Subcutaneous abdominal adipose tissue (tissue), 5 donors: Measurements from ENCODE around the gene FGF12.

ENCODE experiments used
- H3K27ac ChIP-seq: one replicate; pipeline ENCODE4 v1.7.0; 2013; ENCODE audit warnings: low read depth, mild to moderate bottlenecking, inconsistent platforms, low read length, moderate library complexity
- H3K27me3 ChIP-seq, 5 donors: one replicate each; pipeline ENCODE4 v1.7.0; 2013; ENCODE audit warnings: low read length in 5 of 5, inconsistent platforms in 1 of 5; ENCODE audit not compliant: control insufficient read depth in 5 of 5, insufficient read depth in 4 of 5
- H3K36me3 ChIP-seq, 5 donors: one replicate each; pipeline ENCODE4 v1.7.0; 2013; ENCODE audit warnings: low read length in 5 of 5; ENCODE audit not compliant: control insufficient read depth in 5 of 5, insufficient read depth in 5 of 5
- H3K4me1 ChIP-seq, 5 donors: one replicate each; pipeline ENCODE4 v1.7.0; 2013; ENCODE audit warnings: low read length in 5 of 5, mild to moderate bottlenecking in 3 of 5, moderate library complexity in 1 of 5; ENCODE audit not compliant: control insufficient read depth in 5 of 5, insufficient read depth in 5 of 5
- H3K4me3 ChIP-seq, 5 donors: one replicate each; pipeline ENCODE4 v1.7.0; 2013; ENCODE audit warnings: low read length in 5 of 5, low read depth in 1 of 5
- H3K9ac ChIP-seq, 5 donors: one replicate each; pipeline ENCODE4 v1.7.0; 2013; ENCODE audit warnings: low read length in 5 of 5, mild to moderate bottlenecking in 4 of 5, moderate library complexity in 3 of 5
- H3K9me3 ChIP-seq, 5 donors: one replicate each; pipeline ENCODE4 v1.7.0; 2013; ENCODE audit warnings: low read length in 5 of 5; ENCODE audit not compliant: control insufficient read depth in 5 of 5
- donor health status: healthy.
- donor health status: healthy.
- donor health status: healthy.
- donor health status: healthy.
- donor health status: healthy.

The FGF12 gene

DNA sequence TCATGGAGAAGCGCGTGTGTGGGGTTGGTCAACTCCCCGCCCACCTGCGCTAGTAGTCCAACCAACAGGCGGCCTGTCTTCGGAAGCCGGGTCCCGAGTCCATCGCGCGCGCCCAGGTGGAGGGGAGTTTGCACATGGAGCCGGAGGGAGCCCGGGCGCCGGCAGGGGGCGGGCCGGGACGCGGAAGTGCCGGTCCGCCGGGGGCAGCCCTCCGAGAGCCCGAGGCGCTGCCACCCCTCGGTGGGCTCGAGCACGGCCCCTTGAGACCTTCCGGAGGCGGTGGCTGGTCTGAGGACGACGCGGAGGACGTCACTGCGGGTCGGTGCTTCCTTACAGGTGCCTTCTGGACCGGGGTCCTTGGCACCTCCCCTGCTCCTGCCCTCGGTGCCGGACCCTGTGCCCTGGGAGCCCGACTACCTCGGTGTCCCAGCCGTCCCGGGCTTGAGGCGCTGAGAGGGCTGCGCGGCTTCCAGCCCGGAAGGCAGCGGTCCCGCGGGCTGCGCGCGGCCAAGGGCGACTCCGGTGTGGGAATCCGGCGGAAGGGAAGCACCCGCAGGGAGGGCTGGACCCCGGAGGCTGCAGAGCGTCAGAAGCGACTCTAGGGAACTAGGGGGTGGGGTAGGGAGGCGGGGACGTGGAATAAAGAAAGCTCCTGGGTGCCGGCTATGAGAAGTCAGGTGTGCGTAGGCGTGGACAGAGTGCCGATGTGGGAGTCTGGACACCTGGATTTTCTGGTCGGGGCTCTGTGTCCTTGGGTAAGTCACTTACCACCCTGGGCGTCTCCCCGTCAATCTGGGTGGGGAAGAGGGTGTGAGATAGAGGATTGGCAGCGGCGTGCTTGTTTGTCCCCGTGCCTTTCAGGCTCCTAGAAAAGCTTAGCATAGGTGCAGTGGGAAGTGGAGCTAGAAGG is 212.3 kb downstream of the FGF12 start:
- Histone ChIP-seq H3K9me3 (peaks cover 0 to 10% (median 6%) of the 10 kb centered on the region in 5 donors), H3K27me3 (peaks cover 0 to 20% (median 13%) of the 10 kb centered on the region in 5 donors), H3K4me1 (peaks cover 0 to 35% (median 18%) of the 10 kb centered on the region in 5 donors), H3K9ac (peak overlapping the region in 1 of 5 donors; percentile 39), H3K36me3 (no peaks in the 10 kb centered on the region), H3K27ac (peak overlapping the region; percentile 47), H3K4me3 (peak overlapping the region; percentile 67 to 77 (median 74))

DNA sequence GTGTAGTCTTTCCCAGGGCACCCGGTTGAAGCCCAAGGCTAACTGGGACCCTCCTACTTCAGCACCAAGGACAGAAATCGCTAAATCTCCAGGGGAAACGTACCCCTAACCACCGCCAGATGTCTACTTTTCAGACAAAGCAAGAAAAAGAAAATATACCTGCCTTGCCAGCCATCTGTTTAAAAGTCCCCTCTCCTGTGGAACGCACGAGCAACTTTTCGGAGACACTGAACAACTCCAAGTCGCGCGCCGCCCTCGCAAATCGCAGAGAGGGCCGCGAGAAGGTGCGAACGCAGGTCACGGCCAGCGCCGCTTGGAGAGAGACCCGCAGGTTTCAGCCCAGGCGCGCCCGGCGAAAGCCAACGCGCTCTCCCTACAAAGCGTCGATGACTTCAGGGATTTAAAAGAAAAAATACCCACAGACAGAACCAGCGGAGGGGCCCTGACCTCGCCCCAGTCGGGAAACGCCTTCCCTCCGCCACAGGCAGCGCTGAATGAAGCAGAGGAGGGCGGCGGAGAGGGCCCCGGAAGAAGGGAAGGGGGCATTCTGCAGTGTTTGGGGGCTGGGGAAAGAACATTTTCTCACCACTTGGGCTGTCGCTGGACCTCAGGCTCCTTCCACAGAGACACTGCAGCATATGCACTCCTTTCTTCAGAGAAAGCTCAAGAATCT is 213.1 kb downstream of the FGF12 start:
- Histone ChIP-seq H3K27ac (no peak overlapping the region), H3K9me3 (peaks cover 0 to 10% (median 6%) of the 10 kb centered on the region in 5 donors), H3K4me1 (peaks cover 0 to 35% (median 18%) of the 10 kb centered on the region in 5 donors), H3K27me3 (peaks cover 0 to 20% (median 13%) of the 10 kb centered on the region in 5 donors), H3K4me3 (peak overlapping the region; percentile 67 to 77 (median 74)), H3K9ac (no peak overlapping the region), H3K36me3 (no peaks in the 10 kb centered on the region)

DNA sequence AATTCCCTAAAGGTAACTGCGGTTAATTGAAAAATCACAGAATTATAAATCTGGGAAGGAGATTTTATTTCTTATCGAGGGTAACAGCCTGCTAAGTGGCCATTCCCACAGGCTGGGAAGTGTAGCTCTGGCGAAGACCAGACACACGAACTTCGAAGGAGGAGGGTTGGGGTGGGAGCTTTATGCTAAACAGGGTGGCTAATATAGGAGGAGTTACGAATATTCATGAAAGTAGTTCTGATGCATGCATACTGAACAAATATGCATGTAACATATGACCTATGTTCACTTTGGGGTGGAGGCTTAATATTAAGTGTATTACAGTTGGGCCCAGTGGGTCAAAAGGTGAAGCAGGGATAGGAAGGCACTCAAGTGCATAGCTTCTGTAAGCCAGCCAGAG is 221.6 kb downstream of the FGF12 start:
- Histone ChIP-seq H3K9ac (no peak overlapping the region), H3K4me1 (no peaks in the 10 kb centered on the region), H3K36me3 (no peaks in the 10 kb centered on the region), H3K4me3 (no peak overlapping the region), H3K27ac (no peak overlapping the region), H3K27me3 (no peaks in the 10 kb centered on the region), H3K9me3 (peaks cover 0 to 6% (median 5%) of the 10 kb centered on the region in 5 donors)

DNA sequence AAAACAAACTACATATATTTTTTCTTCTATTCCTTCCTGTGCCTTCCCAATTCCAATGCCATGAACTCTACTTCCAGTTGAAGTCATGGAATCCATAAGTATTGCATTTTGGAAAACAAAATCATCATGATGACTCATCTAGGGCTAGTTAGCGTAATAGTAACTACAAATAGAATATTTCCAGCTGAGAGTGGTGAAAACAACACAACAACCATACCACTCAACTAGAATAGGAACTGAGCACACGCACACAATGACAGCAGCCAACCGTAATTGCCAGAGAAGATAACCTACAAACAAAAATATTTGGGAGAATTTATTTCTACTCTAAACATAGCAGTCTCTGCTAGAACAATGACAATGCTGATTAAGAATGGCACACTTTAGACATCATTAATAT is 225.9 kb downstream of the FGF12 start:
- no peaks in the 10 kb centered on the region for H3K9me3 ChIP-seq
- no peaks in the 10 kb centered on the region for H3K36me3 ChIP-seq
- H3K4me1 ChIP-seq: no peaks in the 10 kb centered on the region
- no peak overlapping the region for H3K9ac ChIP-seq
- no peak overlapping the region for H3K27ac ChIP-seq
- no peak overlapping the region for H3K4me3 ChIP-seq
- no peaks in the 10 kb centered on the region for H3K27me3 ChIP-seq

DNA sequence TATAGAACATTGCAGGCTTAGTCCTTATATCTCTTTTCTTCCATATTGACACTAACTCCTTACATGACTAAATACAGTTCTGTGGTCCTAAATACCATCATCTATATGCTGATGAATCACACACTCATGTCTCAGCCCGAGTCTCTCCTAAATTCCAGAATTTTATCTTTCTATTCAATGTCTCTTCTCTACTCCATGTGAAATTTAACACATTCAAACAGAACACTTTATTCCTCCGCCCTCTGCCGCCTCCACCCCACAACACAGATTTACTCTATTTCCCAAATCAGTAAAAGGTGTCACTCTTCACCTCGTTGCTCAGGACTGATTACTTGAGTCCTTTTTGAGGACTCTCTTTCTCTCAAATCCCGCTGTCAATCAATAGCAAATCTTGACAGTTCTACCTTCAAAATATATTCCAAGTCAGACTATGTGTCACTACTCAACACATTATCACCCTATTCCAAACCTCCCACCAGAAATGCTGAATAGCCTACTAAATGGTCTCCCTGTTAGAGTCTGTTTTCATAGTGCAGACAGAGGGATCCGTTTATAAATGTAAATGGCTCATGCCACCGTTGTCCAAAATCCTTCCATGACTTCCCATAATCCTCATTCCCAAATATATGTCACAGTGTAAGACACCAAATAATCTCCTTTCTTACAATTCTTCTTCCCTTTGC is 230.3 kb downstream of the FGF12 start:
- Histone ChIP-seq H3K27ac (no peak overlapping the region), H3K4me3 (no peak overlapping the region), H3K27me3 (no peaks in the 10 kb centered on the region)

DNA sequence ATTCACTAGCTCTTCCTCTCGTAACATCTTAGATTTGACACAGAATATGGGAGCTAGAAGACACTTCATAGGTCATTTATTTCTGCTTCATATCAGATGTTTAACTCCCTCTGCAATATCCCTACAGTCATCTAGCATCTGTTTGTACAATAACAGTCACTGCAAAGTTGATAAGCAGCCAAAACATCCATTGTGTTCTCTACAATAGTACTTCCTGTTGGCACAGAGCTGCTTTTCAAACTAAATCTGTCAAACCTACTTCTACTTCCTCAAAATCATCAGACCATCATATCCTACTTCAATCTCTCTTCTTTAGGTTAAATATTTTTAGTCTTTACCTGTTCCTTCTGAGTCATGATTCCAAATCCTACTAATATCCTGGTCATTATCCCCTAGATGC is 233.2 kb downstream of the FGF12 start:
- H3K27me3 ChIP-seq: no peaks in the 10 kb centered on the region
- H3K4me3 ChIP-seq: no peak overlapping the region
- no peak overlapping the region for H3K27ac ChIP-seq

More for the DNA sequence above, 230.3 kb downstream of the FGF12 start:
- H3K9ac ChIP-seq: no peak overlapping the region
- H3K9me3 ChIP-seq: no peaks in the 10 kb centered on the region
- H3K4me1 ChIP-seq: peaks cover 0 to 7% (median 0%) of the 10 kb centered on the region in 5 donors
- H3K36me3 ChIP-seq: no peaks in the 10 kb centered on the region

DNA sequence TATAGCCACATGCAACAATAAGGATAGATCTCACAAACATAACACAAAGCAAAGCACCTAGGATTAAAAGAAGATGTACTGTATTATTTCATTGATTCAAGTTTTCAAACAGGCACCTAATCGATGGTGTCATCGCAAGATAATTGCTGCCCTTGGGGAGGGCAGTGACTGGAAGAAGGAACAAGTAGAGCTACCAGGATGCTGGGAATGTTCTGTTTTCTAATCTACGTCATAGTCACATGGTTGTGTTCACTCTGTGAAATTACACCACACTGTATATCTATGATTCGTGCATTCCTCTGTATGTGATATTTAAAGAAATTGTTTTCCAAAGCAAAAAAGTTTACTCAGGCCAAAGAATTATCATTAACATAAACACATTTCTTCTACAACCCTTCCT is 236.6 kb downstream of the FGF12 start:
- Histone ChIP-seq H3K9me3 (no peaks in the 10 kb centered on the region), H3K36me3 (no peaks in the 10 kb centered on the region), H3K4me3 (no peak overlapping the region), H3K27ac (no peak overlapping the region), H3K27me3 (no peaks in the 10 kb centered on the region), H3K9ac (no peak overlapping the region), H3K4me1 (peaks cover 0 to 14% (median 0%) of the 10 kb centered on the region in 5 donors)

More for the DNA sequence above, 233.2 kb downstream of the FGF12 start:
- no peak overlapping the region for H3K9ac ChIP-seq
- no peaks in the 10 kb centered on the region for H3K9me3 ChIP-seq
- peaks cover 0 to 7% (median 0%) of the 10 kb centered on the region in 5 donors for H3K4me1 ChIP-seq
- H3K36me3 ChIP-seq: no peaks in the 10 kb centered on the region

DNA sequence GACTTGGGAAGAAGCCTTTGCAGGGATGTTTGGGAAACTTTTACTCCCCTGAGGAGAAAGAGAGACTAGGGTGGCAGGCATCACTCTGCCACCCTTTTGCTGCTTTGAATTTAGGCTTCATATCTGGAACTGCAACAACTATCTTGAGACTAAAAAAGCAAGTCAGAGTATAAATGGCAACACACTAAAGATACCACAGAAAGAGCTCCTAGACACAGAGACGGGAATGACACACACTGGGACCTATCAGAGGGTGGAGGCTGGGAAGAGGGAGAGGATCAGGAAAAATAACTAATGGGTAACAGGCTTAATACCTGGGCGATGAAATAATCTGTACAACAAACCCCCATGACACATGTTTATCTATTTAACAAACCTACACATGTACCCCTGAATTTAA is 237.8 kb downstream of the FGF12 start:
- Histone ChIP-seq H3K4me1 (peaks cover 0 to 14% (median 0%) of the 10 kb centered on the region in 5 donors), H3K9ac (no peak overlapping the region), H3K4me3 (no peak overlapping the region), H3K9me3 (no peaks in the 10 kb centered on the region), H3K36me3 (no peaks in the 10 kb centered on the region), H3K27ac (no peak overlapping the region), H3K27me3 (no peaks in the 10 kb centered on the region)

DNA sequence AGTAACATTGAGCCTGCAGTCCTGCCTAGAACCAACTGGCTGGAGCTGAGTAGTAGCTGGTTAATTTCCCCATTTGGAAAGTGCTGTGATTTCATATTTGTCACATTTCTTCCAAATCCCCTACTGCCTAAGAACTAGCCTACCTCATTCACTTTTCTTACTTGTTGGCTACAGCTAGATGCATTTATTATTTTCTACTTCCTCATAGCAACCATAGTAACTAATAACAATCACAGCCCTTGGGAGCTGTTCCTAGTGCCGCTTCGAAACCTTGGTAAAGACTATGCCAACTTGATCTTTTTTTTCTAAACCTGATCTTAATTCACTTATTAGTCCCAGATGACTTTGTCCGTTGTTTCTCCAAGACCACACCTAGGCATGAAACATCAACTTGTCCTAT is 240.3 kb downstream of the FGF12 start:
- Histone ChIP-seq H3K9me3 (no peaks in the 10 kb centered on the region), H3K36me3 (no peaks in the 10 kb centered on the region), H3K4me1 (peaks cover 0 to 8% (median 0%) of the 10 kb centered on the region in 5 donors), H3K9ac (no peak overlapping the region), H3K27ac (no peak overlapping the region), H3K4me3 (no peak overlapping the region), H3K27me3 (no peaks in the 10 kb centered on the region)
